H54 (cell line): ENCODE data around the gene CZIB.
"Not testable (repeated sequence)": the region's sequence is repeated elsewhere in the genome, so short reads cannot be mapped to it uniquely, and the experiment has no call there.

Experiments
- DNase-seq: peaks from one replicate; pipeline ENCODE4 v3.0.0; 2011; ENCODE audit warnings: low spot score, mixed read lengths; ENCODE audit not compliant: insufficient read length
- FAIRE-seq: peaks from 3 replicates; lab custom pipeline; 2011; peaks lifted over from hg19 to GRCh38; lab: Jason Lieb, UNC
- POLR2A ChIP-seq: IDR thresholded peaks from 2 replicates; pipeline ENCODE4 v1.6.1; 2011; ENCODE audit warnings: low read depth, mild to moderate bottlenecking, low read length

The CZIB gene

DNA sequence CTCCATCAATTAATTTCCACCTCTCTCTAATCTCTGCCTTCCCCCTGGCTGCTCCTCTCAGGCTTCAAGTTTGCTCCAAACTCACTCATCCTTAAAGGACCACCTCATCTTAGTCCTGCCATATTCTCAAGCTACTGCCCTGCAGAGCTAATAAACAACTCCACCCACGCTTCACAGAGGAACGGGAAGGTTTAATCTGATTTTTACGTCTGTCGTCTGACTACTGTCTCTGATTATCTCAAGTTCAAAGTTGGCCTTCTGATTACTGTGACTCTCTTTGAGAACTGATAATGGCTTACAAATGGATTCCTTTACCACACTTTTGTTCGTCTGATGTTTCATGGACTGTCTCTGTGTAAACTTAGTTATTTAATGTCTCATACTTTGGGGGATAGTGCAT is 31.4 kb downstream of the CZIB start:
- TF ChIP-seq POLR2A = no peak
- no peak for FAIRE-seq

GRCh38 chr1:53188099-53188498 is 32.3 kb downstream of the CZIB start:
- DNase-seq (no peak), FAIRE-seq (no peak)
- TF ChIP-seq POLR2A = no peak

More for the DNA sequence above, 31.4 kb downstream of the CZIB start:
- DNase-seq = no peak

- no peak for DNase-seq
- no peak for FAIRE-seq
- no peak for TF ChIP-seq POLR2A
Observed at GRCh38 chr1:53187401-53187800, 33.0 kb downstream of the CZIB start.

DNA sequence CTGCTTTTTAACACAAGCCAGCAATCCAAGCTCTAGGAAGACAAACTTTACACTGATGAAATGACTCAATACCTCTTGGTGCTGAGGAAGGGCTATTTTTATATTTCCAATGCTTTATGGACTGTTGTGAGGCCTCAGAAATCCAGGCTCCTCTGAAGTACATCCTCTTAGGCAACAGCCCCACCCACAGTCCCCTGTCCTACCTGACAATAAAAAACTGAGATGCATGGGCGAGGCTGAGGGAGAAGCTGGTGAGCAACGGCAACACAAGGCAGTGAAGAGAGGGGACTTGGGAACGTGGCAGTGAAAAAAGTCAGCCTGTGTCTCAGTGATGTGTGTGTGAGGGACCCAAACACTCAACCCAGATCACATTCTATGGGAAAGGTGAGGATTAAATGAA is 33.9 kb downstream of the CZIB start:
- FAIRE-seq = no peak
- no peak for TF ChIP-seq POLR2A
- no peak for DNase-seq

DNA sequence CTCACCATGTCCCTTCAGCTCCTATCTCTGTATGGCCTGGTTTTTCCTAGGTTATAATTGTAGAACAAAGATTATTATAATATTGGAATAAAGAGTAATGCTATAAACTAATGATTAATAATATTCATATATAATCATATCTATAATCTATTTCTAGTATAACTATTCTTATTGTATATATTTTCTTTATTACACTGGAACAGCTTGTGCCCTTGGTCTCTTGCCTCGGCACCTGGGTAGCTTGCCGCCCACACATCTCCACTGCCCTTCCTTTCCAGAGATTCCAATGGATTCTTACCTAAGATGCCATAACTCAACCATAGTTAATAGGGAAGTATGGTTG is 34.5 kb downstream of the CZIB start:
- FAIRE-seq, DNase-seq: not testable (repeated sequence)

DNA sequence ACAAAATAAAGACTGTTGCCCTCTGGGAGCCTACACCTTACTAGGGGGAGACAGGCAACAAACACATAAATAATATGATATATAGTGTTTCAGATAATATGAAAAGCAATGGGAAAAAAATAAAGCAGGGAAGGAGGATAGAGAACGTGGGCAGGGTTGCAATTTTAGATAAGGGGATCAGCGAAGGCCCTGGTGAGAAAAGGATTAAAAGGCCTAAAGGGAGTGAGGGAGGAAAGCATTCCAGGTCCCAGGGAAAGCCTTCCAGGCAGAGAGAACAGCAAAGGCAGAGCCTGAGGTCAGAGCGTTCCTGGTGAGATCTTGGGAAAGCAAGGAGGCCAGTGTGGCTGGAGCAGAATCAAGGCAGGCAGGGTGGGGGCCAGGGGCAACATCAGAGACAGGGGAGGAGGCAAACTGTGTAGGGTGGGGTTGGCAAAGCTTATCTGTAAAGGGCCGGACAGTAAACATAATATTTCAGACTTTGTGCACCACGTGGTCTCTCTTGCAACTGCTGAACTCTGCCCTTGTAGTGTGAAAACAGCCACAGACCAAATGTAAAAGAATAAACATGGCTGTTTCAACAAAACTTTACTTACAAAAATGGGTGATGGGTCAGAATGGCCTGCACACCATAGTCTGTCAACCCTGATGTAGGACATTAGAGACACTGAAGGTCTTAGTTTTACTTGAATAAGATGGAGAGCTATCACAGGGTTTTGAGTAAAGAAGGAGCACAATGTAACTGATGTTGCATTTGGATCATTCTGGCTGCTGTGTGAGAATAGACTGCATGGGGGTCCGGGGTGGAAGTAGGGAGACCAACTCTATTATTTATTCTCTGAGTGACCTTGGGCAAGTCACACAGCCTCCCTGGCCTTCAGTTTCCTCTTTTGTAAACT is 37.1 kb downstream of the CZIB start:
- TF ChIP-seq POLR2A = no peak
- FAIRE-seq (no peak), DNase-seq (no peak)

GRCh38 chr1:53182716-53183094 is 37.7 kb downstream of the CZIB start:
- TF ChIP-seq POLR2A = no peak
- no peak for FAIRE-seq

GRCh38 chr1:53182111-53182593 is 38.3 kb downstream of the CZIB start:
- DNase-seq (peak; percentile 58), FAIRE-seq (no peak)
- TF ChIP-seq POLR2A = no peak

More at GRCh38 chr1:53182716-53183094, 37.7 kb downstream of the CZIB start:
- no peak for DNase-seq

DNA sequence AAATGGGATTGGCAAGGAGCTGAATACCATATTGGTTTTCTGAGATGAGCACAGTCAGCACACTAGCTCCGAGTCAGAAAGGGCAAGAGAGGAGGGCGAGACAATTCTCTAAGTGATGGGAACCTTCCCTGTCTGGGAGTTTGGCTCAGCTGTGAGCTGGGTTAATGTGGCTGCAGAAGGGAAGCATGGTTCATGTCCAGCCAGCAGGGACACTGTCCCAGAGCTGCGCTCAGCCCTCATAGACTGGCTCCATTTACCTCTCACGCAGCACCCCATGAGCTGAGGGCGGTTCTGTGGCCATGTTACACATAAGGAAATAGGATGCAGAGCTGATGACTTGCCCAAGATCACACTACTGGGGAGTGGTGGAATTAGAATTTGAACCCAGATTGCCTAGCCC is 39.5 kb downstream of the CZIB start:
- no peak for TF ChIP-seq POLR2A
- no peak for DNase-seq
- no peak for FAIRE-seq

GRCh38 chr1:53180226-53180625 is 40.2 kb downstream of the CZIB start:
- no peak for DNase-seq
- no peak for TF ChIP-seq POLR2A
- FAIRE-seq = no peak

DNA sequence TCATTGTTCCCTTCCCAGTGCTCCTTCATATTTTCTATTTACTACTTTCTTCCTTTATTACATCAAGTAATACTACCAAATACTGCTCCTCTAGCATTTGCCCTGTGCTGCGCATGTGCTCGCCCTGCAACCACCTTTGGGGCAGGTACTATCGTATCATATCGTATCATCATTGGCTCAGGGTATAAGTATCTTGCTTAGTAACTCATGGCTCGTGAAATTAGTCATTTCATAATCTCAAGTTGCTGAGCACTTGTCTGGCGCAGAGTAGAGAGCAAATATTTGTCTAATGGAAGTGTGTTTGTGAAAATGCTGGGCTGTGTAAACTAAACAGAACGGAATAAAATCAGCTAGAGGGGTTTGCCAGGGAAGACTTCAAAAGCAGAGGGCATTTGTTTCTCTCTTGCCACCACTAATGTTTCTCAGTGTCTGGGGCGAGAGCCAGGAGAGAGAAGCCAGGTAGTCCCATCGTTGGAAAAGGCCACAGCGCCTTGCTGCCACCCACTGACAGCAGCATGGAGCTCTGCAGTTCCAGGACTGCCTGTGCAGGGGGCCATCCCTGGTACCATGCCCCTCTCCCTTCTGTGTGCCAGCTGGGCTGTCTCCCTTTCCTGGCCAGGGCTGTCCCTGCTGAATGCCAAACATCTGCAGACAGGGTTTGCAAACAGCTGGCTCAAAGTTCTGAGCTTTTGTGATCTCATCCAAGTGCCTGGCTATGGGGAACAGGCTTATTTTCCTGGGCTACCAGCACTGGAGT is 43.8 kb downstream of the CZIB start:
- DNase-seq (no peak), FAIRE-seq (no peak)
- TF ChIP-seq POLR2A = no peak

DNA sequence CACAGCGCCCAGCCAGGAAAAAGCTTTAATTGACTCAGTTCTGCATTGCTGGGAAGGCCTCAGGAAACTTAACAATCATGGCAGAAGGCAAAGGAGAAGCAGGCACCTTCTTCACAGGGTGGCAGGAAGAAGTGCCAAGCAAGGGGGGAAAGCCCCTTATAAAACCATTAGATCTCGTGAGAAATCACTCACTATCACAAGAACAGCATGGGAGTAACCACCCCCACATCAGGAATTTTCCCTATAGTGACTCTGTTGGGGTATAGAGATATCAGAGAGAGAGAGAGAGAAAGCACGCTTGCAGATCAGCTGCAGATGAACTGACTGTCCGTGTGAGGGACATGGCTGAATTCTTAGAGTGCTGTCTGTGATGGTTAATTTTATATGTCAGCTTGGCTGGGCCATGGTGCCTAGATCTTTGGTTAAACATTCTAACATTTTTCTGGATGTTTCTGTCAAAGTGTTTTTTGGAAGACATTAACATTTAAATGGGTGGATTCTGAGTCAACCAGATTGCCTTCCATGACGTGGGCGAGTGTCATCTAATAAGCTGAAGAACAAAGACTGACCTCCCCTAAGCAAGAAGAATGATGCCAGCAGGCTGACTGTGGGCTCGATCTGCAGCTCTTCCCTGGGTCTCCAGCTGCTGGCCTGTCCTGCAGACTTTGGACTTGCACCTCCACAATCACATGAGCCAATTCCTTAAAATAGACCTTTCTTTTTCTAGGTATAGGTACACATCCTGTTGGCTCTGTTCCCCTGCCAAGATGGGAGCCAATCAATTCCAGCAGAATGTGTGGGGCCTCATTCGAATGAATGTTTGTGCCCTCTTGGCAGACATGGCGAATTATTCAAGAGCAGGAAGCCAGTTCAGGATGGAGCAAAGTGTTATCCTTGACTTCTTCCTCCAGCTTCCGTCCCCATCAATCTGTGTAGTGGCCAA is 45.2 kb downstream of the CZIB start:
- FAIRE-seq = no peak
- no peak for TF ChIP-seq POLR2A
- DNase-seq = no peak

- no peak for TF ChIP-seq POLR2A
- DNase-seq (no peak), FAIRE-seq (no peak)
Observed at GRCh38 chr1:53172426-53173128, 47.9 kb downstream of the CZIB start.
